Amniotic epithelial cell (primary cell): ENCODE results near the gene MANF.

ENCODE experiments used
- DNase-seq: peaks from one replicate; pipeline ENCODE4 v3.0.0-alpha.2; 2010; ENCODE audit warnings: low read depth

Gene MANF

GRCh38 chr3:51436998-51437639 lies 52.0 kb downstream of the MANF start:
- DNase-seq: peak; percentile 21
